Islet of Langerhans (tissue), 1 donor: Measurements from ENCODE around the gene PTPRR.

Source experiments
- FAIRE-seq: peaks from one replicate; lab custom pipeline; 2011; peaks lifted over from hg19 to GRCh38; lab: Jason Lieb, UNC

The PTPRR gene

GRCh38 chr12:70692681-70693288, 227.8 kb downstream of the PTPRR start:
- FAIRE-seq, result no peak

GRCh38 chr12:70691018-70691672, 229.4 kb downstream of the PTPRR start:
- no peak for FAIRE-seq

DNA sequence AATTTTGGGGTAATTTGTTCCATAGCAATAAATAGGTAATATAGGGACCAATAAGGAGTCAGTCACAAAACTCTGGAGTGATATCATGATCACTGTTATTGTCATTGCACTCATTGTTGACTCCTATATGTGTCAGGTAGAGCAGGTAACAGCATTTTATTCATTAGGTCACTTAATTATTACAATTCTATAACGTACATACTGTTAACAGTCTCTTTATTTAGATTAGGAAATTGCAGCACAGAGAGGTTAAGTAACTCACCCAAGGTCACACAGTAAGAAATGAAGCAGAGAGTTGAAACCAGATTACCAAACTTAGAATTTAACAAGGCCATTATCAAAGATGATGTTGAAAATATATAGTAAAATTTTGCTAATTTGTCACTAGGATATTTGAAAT, 233.6 kb downstream of the PTPRR start:
- FAIRE-seq, result no peak

- no peak for FAIRE-seq
Observed at GRCh38 chr12:70686299-70686698, 234.2 kb downstream of the PTPRR start.

GRCh38 chr12:70683976-70684375, 236.6 kb downstream of the PTPRR start:
- FAIRE-seq, result no peak

- no peak for FAIRE-seq
Observed at GRCh38 chr12:70671698-70672097, 248.8 kb downstream of the PTPRR start.

DNA sequence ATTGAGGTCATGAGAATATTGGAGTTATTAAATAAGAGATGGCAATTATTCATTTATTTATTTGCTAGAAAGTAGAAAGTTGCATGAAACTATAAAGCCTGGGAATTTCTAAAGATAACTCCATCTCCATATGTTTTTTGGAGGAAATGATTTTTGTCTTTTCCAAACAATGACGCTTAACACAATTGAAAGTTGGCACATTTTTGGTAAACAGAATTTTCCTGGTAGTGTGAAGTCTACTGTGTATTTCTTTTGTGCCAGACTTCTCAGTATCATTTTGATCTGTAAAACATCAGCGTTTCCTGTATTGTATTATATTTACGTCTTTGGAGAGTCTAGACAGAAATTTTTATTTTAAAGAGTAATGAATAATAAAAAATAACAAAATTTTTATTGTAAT, 249.6 kb downstream of the PTPRR start:
- FAIRE-seq, result no peak

GRCh38 chr12:70667253-70667652, 253.3 kb downstream of the PTPRR start:
- no peak for FAIRE-seq

GRCh38 chr12:70666364-70666763, 254.2 kb downstream of the PTPRR start:
- FAIRE-seq, result no peak

GRCh38 chr12:70664465-70664881, 256.1 kb downstream of the PTPRR start:
- no peak for FAIRE-seq

DNA sequence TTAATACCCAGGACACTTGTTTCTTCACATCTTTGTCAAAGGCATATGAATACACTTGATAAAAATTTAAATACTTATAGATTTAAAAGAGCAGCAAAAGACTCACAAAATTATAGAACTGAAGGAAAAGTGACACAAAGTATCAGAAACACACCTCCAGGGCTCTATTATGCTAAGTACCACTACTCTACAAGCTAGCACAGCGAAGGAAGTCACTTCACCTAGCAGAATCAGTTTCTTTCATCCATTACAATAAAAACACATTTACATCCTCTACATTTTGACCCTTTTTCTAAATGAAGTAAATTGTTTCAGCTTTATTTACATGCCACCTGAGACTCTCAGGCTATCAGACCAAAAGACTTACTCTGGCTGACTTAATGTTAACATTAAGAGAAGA, 256.7 kb downstream of the PTPRR start:
- no peak for FAIRE-seq

DNA sequence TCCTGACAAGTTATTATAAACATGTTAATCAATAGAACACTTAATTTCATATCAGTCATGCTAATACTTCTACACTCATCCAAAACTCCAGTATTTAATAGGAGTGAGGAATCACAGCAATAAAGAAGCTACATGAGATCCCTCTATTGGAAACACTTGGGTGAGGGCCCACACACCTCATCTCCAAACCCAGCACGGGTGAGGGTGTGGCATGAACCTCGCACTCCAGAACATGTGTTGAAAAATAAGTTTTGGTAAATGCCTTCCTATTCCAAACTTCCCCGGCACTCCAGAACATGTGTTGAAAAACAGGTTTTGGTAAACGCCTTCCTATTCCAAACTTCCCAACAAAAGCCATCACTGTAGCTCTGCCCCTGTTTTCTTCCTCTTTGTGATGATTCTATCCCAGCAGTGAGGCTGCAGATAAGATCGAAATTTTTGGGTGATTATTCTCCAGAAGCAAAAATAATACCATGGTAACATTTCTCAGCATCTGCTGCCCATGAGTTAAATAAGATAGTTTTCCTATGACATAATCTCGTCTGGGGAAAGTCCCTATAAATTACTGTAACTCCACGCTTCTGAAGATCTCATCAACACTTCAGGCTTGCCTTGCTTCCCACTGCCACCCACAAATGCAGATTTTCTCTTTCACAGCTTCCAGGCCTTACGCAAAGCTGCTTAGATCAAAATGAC, 258.9 kb downstream of the PTPRR start:
- FAIRE-seq, result no peak

- FAIRE-seq, result no peak
Observed at GRCh38 chr12:70660620-70661219, 259.8 kb downstream of the PTPRR start.

DNA sequence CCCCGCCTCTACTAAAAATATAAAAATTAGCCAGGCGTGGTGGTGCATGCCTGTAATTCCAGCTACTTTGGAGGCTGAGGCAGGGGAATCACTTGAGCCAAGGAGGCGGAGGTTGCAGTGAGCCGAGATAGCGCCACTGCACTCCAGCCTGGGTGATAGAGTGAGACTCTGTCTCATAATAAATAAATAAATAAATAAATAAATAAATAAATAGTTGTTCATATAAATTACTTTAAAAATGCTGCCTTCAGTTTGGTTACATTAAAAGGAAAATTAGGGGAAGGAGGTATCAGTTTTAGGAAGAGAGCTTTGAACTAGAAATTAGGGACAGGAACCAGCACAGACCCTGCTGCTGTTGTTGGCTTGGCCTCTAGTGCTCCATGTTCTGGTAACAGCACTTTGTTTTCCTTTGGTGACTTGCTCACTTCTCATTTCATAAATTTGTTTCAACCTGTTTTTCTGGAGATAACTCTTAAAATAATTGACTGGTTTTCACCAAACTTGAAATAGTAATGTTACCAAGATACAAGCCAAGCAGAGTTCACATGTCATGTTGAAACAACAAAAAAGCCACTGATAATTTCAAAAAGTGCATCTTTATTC, 260.4 kb downstream of the PTPRR start:
- no peak for FAIRE-seq

DNA sequence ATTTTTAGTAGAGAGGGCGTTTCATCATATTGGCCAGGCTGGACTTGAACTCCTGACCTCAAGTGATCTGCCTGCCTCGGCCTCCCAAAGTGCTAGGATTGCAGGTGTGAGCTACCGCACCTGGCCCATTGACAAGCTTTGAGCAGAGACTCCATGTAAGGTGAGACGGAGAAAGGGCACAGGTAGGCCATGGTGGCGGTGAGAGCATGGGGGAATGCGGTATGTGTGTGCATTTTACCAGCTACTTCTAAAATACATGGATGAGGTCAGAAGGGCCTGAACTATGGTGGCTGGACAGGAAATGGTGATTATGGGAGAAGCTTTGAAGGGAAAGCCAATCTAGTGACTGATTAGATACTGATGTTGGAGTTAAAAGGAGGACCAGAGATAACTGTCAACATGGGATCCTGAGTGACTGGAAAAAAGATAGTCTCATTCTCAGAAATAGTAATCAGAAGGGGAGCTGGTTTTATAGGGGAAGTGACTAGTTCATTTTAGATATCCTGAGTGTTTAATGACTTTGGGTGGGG, 261.4 kb downstream of the PTPRR start:
- no peak for FAIRE-seq

DNA sequence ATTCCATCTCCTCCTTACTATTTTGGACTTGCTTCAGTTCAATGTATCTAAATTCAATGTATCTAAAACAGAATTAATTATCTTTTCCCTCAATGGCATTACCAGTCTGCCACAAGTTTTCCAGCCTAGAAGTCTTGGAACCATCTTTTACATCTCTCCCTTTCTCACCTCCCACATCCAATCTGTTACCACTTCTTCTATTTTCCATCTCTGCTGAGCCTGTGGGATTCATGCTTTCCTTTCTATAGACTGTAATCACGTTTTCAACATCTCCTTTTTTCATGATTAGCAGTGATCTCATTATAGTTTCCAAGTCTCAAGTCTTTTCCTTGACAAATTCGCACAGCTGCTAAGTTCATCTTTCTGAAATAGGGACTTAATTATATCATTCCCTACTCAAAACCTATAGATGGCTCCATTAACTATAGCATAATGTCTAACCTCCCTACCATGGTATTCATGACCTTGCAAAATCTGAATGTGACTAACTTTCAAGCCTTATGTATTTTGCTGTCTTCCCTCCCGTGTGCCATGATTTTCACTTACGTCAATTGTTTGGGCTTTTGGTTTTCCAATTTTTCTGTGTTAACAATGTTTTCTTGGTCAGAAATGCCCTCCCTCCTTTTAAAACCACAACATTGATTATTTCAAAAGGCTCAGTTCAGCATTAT, 262.8 kb downstream of the PTPRR start:
- FAIRE-seq, result no peak

GRCh38 chr12:70652451-70652850, 268.1 kb downstream of the PTPRR start:
- FAIRE-seq, result no peak

GRCh38 chr12:70648831-70649230, 271.7 kb downstream of the PTPRR start:
- FAIRE-seq, result no peak

DNA sequence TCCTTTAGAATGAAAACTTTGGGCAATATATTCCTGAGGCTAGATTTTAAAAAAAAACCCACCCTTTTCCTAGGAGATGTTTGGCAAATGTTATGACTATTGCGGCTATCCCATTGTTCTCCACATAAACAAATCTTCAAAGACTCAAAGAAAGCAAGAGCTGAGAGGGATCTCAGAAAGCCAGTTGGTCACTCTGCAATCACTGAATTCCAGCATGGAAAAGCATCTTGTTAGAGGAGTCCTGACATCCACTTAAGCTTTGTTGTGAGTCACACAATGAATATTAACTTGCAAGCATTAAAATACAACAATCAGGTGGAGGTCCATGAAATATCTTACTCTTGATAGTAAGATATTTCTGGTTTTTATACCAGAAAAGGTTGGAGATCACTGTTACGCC, 272.3 kb downstream of the PTPRR start:
- no peak for FAIRE-seq

- no peak for FAIRE-seq
Observed at GRCh38 chr12:70646850-70647249, 273.7 kb downstream of the PTPRR start.

DNA sequence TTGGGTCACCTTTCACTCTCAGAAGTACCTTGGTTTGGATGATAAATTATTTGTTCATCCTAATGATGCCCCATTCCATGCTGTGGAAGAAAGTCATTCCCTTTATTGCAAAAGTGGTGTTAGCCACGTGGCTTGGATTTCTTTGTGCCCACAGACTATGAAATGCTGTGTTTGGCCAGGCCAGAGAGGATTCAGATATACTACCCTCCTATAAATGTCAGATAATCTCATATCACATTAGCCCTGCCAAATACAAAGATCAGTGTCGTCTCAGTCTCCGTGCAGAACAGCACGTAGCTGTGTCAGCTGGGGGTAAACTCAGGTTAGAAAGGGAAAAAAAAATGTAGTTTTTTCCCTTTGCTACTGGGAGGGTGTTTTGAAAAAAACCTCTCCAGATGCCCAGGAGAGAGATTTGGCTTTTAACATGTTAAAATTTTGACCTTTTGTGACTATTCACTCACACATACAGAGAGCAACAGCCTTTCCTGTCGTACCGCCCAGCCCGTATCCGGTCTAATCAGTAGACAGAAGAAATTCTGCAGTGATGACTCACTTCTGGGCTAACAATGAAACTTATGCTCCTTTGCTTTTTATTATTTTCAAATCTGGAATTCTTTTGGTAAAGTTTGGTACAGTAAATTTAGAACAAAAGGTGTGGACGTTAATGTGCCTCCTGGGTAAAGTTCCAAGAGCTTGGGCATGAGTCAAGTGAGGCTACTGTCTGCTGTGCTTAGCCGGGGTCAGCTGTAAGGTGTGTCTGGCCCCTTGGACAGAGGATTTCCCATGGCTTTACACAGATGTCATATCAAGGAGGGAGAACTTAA, 274.8 kb downstream of the PTPRR start:
- FAIRE-seq, result no peak
